Measurements from ENCODE around the gene LIM2. TPM values are rescaled to one million over a fixed set of nuclear protein-coding genes. Genes with fewer than 3 reads are reported as not detected.

Gene LIM2
- total RNA-seq, 3 donors from 2014 or later = not detected

GRCh38 chr19:51391073-51391611 lies 3.4 kb upstream of the LIM2 start:
- Histone ChIP-seq H3K9me3 (no peaks in the 10 kb centered on the region), H3K36me3 (ENCODE audit: low read depth) (no peaks in the 10 kb centered on the region), H3K4me3 (no peak overlapping the region), H3K4me1 (ENCODE audit: low read depth) (peaks cover 8% of the 10 kb centered on the region)
- TF ChIP-seq CTCF (IDR thresholded peaks at IDR 0.05) = no peak
- no peak for ATAC-seq
- intact Hi-C loops (cut with DNase I, micrococcal nuclease) = no loop called here
- DNase-seq = no peak

- no peaks in the 10 kb centered on the region for H3K36me3 ChIP-seq (ENCODE audit: low read depth)
- no peak overlapping the region for H3K4me3 ChIP-seq
- ATAC-seq (no peak), DNase-seq (no peak)
- no peaks in the 10 kb centered on the region for H3K9me3 ChIP-seq
- intact Hi-C loops (cut with DNase I, micrococcal nuclease) = no loop called here
- no peak for TF ChIP-seq CTCF (IDR thresholded peaks at IDR 0.05)
- H3K4me1 ChIP-seq (ENCODE audit: low read depth) = peaks cover 2% of the 10 kb centered on the region
Measured at GRCh38 chr19:51389143-51389542, 1.4 kb upstream of the LIM2 start.

- intact Hi-C loops (cut with DNase I, micrococcal nuclease) = no loop called here
- H3K9me3 ChIP-seq = no peaks in the 10 kb centered on the region
Measured at GRCh38 chr19:51386882-51387520, 773 bp downstream of the LIM2 start.

GRCh38 chr19:51382004-51382403 lies 5.8 kb downstream of the LIM2 start:
- DNase-seq = no peak
- intact Hi-C loops (cut with DNase I, micrococcal nuclease) = no loop called here
- no peak for ATAC-seq
- no peak for TF ChIP-seq CTCF (IDR thresholded peaks at IDR 0.05)
- Histone ChIP-seq H3K36me3 (ENCODE audit: low read depth) (no peaks in the 10 kb centered on the region), H3K4me3 (no peak overlapping the region), H3K9me3 (peaks cover 2% of the 10 kb centered on the region), H3K4me1 (ENCODE audit: low read depth) (no peaks in the 10 kb centered on the region)

More at GRCh38 chr19:51386882-51387520, 773 bp downstream of the LIM2 start:
- no peak for ATAC-seq
- no peak for TF ChIP-seq CTCF (IDR thresholded peaks at IDR 0.05)
- H3K4me1 ChIP-seq (ENCODE audit: low read depth) = no peaks in the 10 kb centered on the region
- DNase-seq = no peak
- no peaks in the 10 kb centered on the region for H3K36me3 ChIP-seq (ENCODE audit: low read depth)
- H3K4me3 ChIP-seq = no peak overlapping the region

- DNase-seq (no peak), ATAC-seq (no peak)
- Histone ChIP-seq H3K36me3 (ENCODE audit: low read depth) (no peaks in the 10 kb centered on the region), H3K4me1 (ENCODE audit: low read depth) (no peaks in the 10 kb centered on the region), H3K4me3 (no peak overlapping the region), H3K9me3 (peaks cover 2% of the 10 kb centered on the region)
- no peak for TF ChIP-seq CTCF (IDR thresholded peaks at IDR 0.05)
- intact Hi-C loops (cut with DNase I, micrococcal nuclease) = no loop called here
Measured at GRCh38 chr19:51380379-51380778, 7.4 kb downstream of the LIM2 start.
